ENCODE results near the gene SUSD4.

Gene SUSD4

DNA sequence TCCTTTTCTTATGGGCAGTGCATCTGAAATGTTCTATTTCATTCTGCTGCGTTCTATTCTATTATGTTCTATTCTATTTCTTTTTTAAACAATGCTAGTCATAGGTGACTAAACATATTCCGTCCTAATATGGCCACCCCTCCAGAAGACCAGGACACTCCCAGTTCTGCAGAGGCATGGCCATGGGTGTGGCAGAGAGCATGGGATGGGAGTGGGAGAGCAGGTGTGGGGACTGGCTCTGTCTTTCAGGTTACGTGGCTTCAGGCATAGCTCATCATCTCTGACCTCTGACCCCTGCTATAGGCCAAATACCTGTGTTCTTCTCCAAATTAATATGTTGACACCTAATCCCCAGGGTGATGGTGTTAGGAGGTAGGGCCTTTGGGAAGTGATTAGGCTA is 187.5 kb downstream of the SUSD4 start:
- DNase-seq: no peak

DNA sequence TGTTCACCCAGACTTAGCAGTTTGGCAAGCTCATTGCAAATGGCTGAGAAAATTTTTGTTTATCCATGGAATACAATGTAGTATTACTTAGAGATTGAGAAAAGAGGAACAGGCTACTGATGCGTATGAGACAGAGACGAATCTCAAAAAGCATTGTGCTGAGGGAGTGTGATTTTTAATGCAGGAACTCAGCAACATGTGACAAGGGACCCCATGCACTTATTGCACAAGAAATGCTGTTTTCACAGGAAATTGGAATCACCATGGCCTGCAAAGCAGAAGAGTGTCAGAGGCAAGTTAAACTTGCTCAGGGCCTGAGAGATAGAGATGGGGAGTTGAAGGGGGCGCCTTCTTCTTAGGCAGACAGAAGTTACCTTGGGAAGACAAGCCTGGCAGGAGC is 188.3 kb downstream of the SUSD4 start:
- DNase-seq: no peak

DNA sequence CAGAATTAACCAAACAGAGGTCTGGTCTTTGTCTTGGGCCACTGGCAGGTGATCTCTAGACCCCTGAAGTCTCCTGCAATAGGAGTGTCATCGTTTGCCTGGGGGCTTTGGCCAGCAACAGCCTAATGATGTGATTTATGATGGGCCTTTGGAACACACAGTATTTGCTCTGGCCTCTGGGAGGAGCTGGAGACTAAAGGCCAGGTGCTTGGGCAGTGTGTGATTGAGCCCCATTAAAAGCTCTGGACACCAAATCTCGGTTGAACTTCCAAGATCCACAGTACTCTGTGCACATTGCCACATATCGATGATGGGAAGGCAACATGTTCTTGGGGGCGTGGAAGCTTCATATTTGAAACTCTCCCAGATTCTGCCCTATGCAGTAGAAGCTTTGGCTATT is 188.9 kb downstream of the SUSD4 start:
- no peak for DNase-seq

Measured in COR-L47 (cell line).